ENCODE results near the gene THAP8.

Gene THAP8

GRCh38 chr19:36027696-36028095 is 26.4 kb downstream of the THAP8 start:
- DNase-seq, result no peak

DNA sequence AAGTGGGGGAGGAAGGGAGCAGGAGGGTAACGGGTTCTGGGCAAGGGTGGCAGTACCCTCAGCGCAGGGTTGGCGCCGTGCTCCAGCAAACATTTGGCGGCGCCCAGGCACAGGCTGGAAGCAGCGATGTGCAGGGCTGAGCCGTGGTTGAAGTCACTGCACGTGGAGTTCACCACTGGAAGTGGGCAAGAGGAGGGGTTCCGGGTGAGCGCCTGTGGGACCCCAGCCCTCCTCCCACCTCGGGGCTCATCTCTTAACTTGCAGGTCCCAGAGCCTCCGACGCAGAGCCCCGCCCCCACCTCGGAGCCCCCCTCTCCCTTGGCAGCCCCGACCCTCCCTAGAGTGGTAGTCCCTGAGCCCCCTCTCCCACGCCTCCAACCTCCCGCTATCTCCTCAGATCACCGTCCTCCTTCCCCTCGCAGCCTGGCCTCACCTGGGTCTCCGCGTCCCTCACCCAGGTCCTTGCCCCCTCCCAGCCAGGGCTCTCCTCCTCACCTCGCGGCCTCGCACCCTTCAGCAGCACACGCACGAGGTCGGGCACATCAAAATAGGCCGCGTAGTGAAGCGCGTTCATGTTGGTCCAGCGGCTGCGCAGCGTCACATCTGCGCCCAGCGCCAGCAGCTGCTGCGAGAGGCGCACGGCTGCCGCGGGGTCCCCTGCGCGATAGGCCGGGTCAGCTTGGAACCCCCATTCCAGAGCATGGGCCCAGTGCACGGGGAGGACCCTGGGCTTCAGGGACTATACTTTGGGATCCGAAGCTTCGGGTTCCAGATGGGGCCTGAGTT is 27.8 kb downstream of the THAP8 start:
- DNase-seq, result no peak

DNA sequence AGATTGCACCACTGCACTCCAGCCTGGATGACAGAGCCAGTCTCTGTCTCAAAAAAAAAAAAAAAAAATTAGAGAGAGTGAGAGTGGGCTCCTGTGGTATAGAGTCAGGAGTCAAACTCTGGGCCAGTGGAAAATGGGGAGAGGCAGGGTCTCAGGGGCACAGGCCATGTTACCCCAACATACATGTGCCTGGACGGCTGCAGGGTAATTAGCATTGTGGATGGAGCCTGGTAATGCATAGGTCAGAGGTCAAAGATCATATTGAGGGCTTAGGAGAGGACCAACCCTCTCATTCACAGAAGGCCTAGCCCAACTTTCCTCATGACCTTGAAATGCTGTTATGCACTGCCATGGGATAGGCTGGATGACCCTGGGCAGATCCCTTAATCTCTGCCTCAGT is 28.5 kb downstream of the THAP8 start:
- no peak for DNase-seq

DNA sequence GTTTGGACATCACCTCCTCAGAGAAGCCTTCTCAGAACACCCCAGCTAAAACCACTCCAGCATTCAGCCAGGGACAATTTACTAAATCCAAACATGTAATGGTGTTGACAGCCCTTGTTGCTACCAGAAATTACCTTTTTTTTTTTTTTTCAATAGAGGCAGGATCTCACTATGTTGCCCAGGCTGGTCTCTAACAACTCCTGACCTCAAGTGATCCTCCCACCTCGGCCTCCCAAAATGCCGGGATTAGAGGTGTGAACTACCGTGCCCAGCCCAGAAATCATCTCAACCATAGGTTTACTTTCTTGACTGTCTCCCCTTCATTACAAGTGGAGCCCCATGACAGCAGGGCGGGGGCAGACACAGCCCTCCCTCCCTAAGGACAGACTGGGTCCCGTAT is 30.7 kb downstream of the THAP8 start:
- DNase-seq, result no peak

GRCh38 chr19:36019061-36019670 is 34.9 kb downstream of the THAP8 start:
- DNase-seq, result no peak

DNA sequence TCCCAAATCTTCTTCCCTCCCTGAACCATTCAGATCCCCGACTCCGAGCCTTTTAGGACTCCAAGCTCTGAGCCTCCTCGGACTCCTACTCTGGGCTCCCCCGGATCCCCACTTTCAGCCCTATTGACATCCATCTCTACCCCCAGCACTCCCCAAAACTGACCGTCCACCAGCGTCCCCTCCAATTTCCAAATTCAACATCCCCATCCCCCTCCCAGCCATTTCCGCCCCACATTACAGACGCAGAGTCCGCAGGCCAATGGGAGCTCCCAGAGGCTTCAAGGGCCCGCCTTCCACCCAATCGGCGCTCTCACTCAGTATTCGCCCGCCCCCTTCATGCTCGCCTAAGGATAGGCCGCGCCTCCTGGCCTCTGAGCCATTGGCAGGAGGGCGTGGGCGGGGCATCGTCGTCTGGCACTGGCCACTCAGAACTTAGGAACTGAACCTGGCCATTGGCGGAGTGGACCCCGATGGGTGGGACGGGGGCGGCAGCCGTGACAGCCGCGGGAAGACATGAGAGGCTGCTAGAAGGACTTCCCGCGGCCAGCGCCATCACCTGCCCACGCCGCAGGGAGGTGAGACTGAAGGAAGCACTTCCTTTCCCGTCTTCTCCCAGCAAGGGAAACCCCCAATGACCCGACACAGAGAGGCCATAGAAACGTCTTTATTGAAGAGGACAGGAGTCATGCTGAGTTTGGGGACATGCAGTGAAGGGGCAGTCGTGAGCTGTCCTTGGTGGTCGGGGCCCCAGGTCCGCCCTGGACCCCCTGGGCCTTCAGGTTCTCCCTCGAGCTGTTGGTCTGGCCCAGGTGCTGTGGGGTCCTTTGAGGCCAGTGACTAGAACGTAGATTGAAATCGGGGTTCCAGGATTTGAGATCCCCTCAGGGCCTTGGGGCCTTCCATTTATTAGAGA is 39.8 kb downstream of the THAP8 start, which contains the start of gene ALKBH6:
TSS of gene ALKBH6 (minus strand) at position 202 of the 913 bp plus-strand sequence. CDS start 816 bp downstream, outside the sequence.
- DNase-seq, result peak; percentile 82 to 99

GRCh38 chr19:36013280-36014011 is 40.6 kb downstream of the THAP8 start:
- DNase-seq, result no peak

GRCh38 chr19:36010402-36010801 is 43.7 kb downstream of the THAP8 start:
- no peak for DNase-seq

DNA sequence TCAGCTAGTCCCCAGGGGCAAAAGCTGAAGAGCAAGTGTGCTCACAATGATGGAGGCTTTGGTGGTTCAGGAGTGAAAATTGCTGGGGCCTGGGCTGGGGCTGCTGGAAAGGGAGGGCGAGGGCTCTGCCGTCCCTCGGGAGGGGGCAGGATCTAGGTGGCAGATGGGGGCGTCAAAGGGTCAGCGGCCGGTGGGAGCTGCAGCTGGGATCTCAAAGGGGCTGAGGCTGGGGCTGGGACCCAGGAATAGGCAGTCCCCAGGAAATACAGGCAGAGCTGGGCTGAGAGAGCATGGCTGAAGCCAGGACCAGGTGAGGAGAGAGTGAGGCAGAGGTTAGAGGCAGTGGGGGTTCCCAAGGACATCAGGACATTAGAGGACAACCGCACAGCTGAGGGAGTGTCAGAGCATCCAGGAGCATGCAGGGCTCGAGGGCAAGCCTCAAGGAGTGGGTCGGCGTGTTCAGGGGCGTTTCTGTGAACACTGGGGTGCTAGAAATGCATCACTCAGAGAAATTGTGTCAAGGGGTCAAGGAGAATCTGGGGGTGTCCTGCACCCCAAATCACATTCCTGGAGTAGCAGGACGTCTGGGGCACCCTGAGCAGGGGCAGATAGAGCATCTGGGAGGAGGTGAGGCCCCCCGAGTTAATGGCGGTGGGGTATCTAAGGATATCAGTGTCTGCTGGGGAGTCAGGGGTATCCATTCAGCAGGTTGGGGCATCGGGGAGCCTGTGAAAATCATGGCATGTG is 44.3 kb downstream of the THAP8 start:
- DNase-seq, result no peak

DNA sequence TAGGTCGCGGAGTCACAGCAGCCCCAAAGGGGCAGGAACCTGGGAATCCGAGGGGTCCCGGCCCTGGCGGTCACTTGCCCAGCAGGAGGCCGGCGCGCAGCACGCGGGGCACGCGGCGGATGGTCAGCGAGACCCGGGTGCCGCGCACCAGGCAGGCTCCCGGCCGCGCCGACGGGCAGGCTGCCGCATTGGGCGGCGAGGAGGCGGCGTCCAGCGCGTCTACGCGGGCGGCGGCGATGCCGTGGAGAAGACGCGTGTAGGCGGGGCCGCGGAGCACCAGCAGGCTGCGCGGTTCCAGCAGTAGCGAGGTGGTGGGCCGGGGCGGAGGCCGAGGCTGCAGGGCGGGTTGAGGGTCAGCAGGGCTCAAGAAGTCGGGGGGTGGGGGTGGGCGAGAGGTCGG is 44.9 kb downstream of the THAP8 start:
- no peak for DNase-seq

DNA sequence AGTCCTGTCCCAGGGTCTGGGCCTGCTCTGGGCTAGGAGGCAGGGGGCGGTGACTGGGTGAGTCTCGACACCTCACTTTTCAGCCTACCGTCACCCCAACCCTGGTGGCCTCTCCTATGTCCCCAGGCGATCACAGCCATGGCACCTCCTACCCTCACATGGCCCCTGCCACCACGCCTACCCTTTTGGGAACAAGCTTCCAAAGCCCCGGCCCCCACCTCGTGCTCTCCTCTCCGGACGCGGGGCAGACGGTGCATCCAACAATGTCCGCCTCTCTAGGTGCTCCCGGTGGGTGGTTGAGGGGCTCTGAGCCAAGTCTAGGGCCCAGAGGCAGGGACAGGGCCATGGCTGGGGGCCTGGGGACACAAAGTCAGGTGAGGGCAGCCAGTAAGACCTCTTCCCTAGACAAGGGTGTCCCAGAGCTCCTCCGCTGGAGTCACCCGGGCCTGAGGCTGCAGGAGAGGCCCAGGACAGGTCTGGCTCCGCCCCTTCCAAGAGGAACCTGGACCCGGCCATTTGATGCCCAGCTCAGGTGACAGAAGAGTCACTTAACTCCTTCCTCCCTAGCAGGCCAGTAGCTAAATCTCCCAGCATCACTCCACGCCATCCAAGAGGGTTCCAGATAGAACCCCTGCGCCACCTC is 45.6 kb downstream of the THAP8 start, which contains the start of gene SYNE4:
TSS of gene SYNE4 (minus strand) at position 478 of the 643 bp plus-strand sequence. CDS start at position 346, 132 bp downstream.
- DNase-seq, result no peak

DNA sequence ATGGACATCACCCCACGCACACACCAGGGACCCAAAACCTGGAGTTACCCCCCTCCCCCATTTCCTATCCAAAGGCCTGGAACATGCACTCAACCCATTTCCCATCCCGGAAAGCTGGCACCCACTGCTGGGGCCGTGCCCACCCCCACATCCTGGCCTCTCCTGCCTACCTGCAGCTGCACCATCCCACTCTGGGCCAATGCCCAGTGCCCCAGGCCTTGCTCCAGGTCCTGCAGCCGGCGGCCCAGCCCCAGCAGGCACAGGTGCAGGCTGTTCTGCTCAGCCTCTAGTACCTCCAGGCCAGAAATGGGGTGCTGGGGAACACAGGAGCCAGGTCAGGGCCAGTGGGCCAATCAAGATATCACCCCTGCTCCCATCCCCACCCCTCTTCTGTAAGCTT is 47.1 kb downstream of the THAP8 start:
- no peak for DNase-seq

DNA sequence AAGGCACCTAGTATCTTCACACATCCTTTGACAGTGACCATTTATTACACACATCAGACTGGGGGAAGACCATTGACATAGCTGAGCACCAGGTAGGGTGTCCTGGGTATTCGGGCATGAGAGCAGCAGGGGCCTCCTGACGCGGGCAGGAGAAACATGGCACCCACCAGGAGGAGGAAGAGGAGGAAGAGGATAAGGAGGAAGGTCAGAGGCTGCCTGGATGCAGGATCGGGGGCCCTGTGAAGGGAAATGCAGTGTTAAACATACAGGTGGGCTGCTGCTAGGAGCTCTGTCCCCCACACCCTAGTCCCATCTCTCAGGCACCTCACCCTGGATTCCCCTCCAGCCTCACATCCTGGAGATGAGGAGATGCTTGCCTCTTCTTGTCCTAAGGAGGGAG is 50.8 kb downstream of the THAP8 start:
- no peak for DNase-seq

GRCh38 chr19:36001605-36002004 is 52.5 kb downstream of the THAP8 start:
- DNase-seq, result no peak

- no peak for DNase-seq
Measured at GRCh38 chr19:35996777-35997176, 57.3 kb downstream of the THAP8 start.

DNA sequence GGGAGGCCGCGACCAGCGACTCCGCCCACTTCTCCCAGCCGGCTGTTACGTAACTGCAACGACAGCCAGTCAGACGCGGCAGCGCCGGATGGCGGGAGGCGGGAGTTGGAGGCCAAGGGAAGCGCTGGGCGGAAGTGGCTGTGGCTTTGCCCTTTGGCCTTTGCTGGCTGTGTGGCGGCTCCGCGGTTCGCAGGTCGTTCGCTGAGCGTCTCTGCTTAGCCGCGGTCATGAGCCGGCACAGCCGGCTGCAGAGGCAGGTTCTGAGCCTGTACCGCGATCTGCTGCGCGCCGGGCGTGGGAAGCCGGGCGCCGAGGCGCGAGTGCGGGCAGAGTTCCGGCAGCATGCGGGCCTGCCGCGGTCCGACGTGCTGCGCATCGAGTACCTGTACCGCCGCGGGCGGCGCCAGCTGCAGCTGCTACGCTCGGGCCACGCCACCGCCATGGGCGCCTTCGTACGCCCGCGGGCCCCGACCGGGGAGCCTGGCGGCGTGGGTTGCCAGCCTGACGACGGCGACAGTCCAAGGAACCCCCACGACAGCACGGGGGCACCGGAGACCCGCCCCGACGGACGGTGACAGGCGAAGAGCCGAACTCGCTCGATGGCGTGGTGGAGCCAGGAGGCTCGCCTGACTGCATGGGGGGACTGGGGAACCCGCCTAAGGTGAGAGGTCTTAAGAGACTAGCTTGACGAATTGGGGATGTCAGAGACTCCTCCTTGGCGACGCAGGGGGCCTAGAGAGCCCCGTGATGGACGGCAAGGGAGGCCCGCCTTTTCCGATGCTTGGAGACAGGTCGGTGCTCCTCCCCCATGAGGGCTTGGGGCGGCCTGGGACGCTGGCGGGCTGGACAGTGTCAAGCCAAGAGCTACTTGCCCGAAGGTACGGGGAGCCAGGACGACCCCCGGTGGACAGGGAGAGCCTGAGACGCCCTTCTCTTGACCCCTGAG is 58.8 kb downstream of the THAP8 start, which contains the start of gene SDHAF1:
TSS of gene SDHAF1 (plus strand) at position 141 of the 946 bp plus-strand sequence. CDS start at position 228, 87 bp downstream.
- peak; percentile 84 to 92 for DNase-seq

DNA sequence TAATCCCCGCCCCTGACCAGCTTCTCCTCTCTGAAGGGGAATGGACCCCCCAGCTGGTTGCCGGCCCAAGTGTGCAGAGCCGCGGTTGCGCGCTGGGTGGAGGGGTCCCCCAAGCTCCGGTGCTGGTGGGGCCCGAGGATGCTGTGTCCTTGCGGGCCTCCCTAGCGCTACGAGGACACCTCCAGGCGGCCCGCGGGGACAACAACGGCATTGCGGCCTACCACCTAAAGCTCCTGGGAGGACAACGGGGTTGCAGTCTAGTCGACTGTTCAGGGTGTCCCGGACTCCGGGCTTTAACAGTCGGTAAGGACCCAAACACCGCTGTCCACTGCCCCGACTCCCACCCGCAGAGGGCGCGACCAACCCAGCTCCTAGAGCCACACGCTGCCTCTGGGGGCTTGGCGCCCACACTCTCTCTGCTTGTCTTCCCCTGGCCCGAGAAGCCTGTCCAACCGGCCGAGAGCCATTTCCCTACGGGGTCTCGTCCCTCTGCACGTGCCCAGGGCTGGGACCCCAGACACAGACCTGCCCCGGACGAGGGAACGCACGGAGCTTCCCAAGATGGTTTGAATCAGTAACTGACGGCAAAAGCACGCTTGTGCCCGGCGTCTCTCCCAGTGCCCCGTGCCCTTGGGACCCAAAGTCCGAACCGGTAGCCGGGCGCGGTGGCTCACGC is 60.0 kb downstream of the THAP8 start:
- no peak for DNase-seq

DNA sequence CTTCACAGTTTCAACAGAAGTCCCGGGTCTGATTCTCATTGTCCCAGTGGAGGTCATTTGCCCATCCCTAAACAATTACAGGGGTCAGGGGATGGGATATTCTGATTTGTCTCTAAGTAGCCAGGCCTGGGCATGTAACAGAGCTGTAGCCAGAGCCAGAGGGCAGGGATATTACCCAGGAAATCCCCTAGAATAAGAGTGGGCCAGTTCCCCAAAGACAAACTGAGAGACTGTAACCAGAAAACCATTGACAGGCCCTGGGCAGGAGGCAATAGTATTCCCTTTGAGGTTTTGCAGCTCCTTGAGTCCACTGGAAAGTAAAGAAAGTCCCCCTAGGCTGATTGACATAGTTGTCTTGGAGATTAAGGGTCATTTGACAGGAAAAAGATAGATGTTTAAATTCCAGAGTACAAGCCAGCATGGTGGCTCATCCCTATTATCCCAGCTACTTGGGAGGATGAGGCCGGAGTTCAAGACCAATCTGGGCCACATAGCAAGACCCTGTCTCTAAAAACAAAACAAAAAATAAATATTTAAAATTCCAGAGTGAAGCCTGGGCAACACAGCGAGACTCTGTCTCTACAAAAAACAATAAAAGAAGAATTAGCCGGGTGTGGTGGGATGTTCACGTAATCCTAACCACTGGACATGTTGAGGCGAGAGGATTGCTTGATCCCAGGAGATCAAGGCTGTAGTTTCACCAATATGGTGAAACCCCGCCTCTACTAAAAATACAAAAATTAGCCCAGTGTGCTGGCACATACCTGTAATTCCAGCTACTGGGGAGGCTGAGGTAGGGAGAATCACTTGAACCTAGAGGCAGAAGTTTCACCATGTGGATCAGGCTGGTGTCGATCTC is 60.9 kb downstream of the THAP8 start:
- no peak for DNase-seq
